ENCODE data around the gene EEPD1.

- no peak for TF ChIP-seq CTCF (IDR thresholded peaks at IDR 0.05)
- TF ChIP-seq FOXP1 (CRISPR knock-in tag; IDR thresholded peaks at IDR 0.05; ENCODE audit: borderline replicate concordance): no peak
- TF ChIP-seq ESRRA (CRISPR knock-in tag; IDR thresholded peaks at IDR 0.05; ENCODE audit: borderline replicate concordance): no peak
- TF ChIP-seq NR2C2 (CRISPR knock-in tag; IDR thresholded peaks at IDR 0.05): no peak
- TF ChIP-seq NR1H2 (CRISPR knock-in tag; IDR thresholded peaks at IDR 0.05): no peak
- TF ChIP-seq STAT6 (CRISPR knock-in tag; conservative IDR thresholded peaks at IDR 0.05; ENCODE audit: low read depth): no peak
- no peak for TF ChIP-seq NFYB (CRISPR knock-in tag; conservative IDR thresholded peaks at IDR 0.05; ENCODE audit: low read depth)
Measured at GRCh38 chr7:36299223-36299774, 146.2 kb downstream of the EEPD1 start.
